ENCODE data around the gene CHRNG.

GRCh38 chr2:232520489-232520888 is 19.0 kb upstream of the CHRNG start:
- TF ChIP-seq CTCF (conservative IDR thresholded peaks at IDR 0.05): no peak
- no peak for TF ChIP-seq ZFX (IDR thresholded peaks at IDR 0.05)
